AG09309 (cell line): ENCODE data around the gene ST6GALNAC6.
"Not testable (repeated sequence)": the region's sequence is repeated elsewhere in the genome, so short reads cannot be mapped to it uniquely, and the experiment has no call there.

Experiments used
- DNase-seq: peaks from one replicate; pipeline ENCODE4 v3.0.0-alpha.2; 2010; ENCODE audit warnings: low read depth
- H3K4me3 ChIP-seq: 2 replicates; pipeline ENCODE4 v1.5.1; 2011; ENCODE audit warnings: mild to moderate bottlenecking, low read depth, low read length, moderate library complexity; ENCODE audit not compliant: control insufficient read depth
- CTCF ChIP-seq: IDR thresholded peaks from 2 replicates; pipeline ENCODE4 v1.5.1; 2011; ENCODE audit warnings: mild to moderate bottlenecking, low read depth, low read length, inconsistent platforms; ENCODE audit not compliant: insufficient read depth, control insufficient read depth; ENCODE audit errors: missing control alignments

Gene ST6GALNAC6

GRCh38 chr9:127838375-127839078 is 60.9 kb downstream of the ST6GALNAC6 start:
- H3K4me3 ChIP-seq, result peak overlapping the region; percentile 19; the same call in 1 of the 2 replicates
- TF ChIP-seq CTCF, result no peak

GRCh38 chr9:127837346-127837745 is 62.1 kb downstream of the ST6GALNAC6 start:
- no peak overlapping the region for H3K4me3 ChIP-seq
- TF ChIP-seq CTCF, result no peak
- DNase-seq, result no peak

More at GRCh38 chr9:127838375-127839078, 60.9 kb downstream of the ST6GALNAC6 start:
- DNase-seq, result peak; percentile 82

- not testable (repeated sequence) for H3K4me3 ChIP-seq
These were observed 62.8 kb downstream of the ST6GALNAC6 start for GRCh38 chr9:127836561-127836960.

GRCh38 chr9:127835991-127836516 is 63.3 kb downstream of the ST6GALNAC6 start:
- H3K4me3 ChIP-seq, result no peak overlapping the region
- no peak for TF ChIP-seq CTCF

More at GRCh38 chr9:127836561-127836960, 62.8 kb downstream of the ST6GALNAC6 start:
- DNase-seq, result not testable (repeated sequence)

More at GRCh38 chr9:127835991-127836516, 63.3 kb downstream of the ST6GALNAC6 start:
- no peak for DNase-seq
